Central memory CD4-positive, alpha-beta T cell (primary cell): ENCODE measurements around the gene MAEA.
A peak's percentile ranks its signal among the peaks of the same experiment; 100 is the strongest.

Experiments used
- DNase-seq: peaks from one replicate; pipeline ENCODE4 v3.0.0; 2022

MAEA gene

DNA sequence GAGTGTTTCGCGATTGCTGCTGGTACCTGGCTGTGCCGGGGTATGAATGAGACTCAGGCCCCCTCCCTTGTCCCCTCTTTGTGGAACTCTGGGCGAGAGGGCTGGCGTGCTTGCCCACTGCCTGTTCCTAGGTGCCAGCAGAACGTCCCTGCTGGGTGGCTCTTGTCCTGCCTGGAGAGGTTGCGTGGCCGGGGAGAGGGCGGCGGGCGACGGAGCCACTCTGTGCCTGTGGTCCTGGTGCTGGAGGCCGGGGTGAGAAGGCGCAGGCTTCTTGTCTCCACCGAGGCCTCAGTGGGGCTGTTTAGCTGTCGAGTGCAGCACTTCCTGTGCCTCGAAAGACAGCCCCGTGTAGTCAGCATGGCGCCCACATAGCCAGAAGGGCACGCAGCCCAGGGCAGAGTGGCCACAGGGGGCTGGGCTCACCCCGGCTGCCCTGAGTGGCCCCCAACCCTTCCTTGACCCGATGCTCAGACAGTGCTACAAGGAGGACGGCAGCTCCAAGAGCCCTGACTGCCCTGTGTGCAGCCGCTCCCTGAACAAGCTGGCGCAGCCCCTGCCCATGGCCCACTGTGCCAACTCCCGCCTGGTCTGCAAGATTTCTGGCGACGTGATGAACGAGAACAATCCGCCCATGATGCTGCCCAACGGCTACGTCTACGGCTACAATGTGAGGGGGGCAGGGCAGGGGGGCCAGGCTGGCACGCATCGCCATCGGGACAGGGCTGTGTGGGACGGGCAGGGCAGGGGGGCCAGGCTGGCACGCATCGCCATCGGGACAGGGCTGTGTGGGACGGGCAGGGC, 48.5 kb downstream of the MAEA start:
- DNase-seq: no peak

DNA sequence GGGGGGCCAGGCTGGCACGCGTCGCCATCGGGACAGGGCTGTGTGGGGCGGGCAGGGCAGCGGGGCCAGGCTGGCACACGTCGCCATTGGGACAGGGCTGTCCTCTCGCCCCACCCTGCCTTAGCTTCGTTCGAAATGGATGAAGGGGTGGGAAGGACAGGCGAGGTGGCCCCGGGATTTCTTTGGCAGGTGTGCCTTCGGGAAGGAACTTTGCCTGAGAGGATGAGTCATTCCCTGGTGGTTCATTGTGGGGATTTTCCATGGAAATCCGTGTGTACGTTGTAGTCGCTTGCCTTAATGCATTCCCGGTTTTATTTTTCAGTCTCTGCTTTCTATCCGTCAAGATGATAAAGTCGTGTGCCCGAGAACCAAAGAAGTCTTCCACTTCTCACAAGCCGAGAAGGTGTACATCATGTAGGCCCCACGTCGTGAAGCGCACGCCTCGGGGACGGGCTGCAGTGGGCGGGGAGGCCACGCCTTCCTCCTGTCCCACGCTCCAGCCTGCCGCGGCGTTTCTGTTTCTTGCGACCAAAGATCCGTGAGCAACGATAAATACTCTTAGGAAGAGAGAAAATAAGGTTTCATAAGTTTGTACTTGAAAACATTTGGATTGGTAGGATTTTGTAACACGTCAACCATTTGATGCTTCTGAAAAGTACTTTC, 49.2 kb downstream of the MAEA start:
- DNase-seq: no peak

DNA sequence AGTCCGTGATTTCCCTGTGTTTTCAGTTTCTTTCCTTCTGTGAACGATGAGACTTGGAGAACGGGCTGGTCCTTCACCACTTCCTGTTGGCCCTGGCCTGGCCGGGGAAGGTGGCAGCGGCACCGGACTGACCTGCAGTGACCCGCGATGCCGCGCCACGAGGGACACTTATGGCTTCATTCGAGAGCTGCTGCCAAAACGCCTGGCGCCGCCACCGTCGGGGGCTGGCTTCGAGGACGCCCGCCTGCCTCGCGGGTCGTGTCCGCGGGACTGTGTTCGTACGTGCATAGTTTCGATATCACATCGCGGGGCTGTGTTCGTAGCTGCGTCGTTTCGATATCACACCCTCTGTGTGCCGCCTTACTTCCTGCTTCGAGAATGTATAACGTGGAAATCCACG, 49.8 kb downstream of the MAEA start:
- DNase-seq: no peak

DNA sequence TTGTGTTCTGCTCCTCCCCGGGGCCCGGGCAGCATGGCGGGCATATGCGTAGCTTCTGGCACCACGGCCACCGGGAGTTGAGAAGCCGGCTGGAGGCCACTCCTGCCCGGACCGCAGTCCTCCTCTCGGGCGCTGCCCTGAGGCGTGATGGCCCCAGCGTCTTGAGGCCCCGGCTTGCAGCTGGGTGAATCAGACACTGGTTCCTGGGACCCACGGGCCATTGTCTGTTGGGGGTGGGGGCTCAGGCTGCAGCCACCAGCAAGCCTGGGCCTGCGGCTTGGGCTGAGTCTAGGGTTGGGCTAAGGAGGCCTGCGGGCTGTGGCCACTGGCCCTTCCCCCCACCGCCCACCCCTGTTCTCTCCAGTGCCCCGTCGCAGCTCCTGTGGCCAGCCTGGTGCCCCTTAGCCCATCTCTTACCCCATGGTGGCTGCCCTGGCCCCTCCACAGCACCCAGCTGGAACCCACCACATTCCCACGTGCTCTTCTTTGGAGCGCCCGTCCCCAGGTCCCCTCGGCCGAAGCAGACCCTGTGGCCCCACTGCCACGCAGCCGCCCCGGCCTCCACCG, 50.6 kb downstream of the MAEA start:
- DNase-seq: no peak

DNA sequence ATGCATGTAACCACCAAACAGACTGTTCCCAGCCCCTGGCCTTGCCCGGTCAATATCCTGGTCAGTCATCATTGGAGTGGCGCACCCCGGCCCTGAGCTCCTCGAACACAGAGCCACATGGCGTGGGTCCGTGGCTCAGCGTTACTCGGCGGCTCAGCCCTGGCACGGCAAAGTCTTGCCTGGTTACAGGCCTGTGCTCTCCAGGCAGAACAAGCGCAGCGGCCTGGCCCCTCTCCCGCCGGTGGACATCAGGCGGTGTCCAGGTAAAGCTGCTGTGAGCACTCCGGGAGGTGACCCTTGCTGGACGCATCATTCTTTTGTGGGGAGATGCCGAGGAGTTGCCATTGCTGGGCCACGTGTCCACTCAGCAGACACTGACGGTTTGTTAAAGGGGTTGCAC, 51.2 kb downstream of the MAEA start:
- DNase-seq: no peak

DNA sequence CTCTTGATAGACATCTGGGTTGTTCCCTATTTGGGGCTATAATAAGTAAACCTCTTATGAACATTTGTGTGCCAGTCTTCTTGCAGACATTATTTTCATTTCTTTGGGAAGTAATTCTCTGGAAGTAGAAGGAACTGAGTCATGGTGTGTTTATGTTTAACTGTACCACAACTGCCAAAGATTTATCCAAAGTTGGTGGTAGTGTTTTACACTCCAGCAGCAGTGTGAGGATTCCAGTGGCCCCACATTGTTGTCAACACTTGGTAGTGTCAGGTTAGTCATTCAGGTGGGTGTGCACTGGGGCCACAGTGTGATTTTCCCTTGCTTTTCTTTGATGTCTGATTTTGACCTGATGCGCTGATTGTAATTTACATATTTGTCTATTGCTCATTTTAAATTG, 52.3 kb downstream of the MAEA start:
- no peak for DNase-seq

DNA sequence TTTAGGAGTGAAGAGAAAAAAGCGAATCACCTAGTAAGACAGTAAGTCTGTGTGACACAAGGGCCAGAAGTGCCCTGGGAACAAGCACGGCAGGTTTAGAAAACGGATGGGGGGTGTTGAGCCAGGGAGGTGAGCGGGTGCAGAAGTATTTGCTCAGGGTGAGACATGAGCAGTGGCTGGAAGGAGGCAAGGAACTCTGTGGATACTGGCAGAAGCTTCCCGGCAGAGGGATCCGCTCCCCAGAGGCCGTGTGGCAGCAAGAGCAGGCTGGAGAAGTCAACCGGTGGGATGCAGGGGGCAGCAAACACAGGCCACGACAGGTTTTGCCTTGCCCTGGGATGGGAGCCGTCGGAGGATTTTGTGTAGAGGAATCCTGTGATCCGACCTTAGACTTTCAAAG, 55.0 kb downstream of the MAEA start:
- no peak for DNase-seq

DNA sequence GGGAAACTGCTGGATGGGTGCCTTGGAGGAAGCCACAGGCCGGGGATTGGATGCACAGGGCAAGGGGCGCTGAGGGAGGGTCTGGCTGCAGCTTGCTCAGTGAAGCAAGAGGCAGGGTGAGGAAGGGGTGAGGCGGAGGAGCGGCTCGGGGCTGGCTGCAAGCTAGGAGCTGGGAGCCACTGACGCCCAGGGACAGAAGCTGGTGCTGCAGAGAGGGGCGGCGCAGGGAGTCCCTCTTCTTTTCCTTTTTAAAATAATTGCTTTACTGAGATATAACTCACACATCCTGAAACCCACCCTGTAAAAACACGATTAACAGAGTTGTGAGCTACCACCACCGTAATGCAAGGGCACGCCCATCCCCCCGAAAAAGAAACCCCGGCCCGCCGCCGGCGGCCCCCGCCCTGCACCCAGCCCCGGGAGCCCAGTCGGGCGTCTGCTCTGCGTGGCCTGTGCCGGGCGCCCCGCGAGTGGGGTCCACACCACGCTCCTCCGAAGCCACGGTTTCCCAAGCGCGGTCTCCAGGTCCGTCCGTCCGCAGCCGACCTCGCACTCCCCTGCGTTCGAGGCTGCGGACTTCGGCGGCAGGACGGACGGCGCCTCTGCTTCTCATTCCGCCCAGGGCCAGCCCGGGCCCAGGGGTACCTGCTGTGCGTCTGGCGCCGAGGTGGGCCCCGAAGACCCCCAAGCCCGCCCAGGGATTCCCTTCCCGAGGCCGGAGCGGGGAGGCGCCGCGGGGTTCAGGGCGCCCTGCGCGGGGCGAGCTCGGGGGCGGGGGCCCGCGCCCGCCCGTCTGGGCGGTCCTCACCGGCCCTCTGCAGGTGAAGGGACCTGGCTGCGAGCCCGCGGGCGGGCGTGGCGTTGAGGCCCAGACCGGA, 56.5 kb downstream of the MAEA start:
- peak; percentile 50 for DNase-seq

DNA sequence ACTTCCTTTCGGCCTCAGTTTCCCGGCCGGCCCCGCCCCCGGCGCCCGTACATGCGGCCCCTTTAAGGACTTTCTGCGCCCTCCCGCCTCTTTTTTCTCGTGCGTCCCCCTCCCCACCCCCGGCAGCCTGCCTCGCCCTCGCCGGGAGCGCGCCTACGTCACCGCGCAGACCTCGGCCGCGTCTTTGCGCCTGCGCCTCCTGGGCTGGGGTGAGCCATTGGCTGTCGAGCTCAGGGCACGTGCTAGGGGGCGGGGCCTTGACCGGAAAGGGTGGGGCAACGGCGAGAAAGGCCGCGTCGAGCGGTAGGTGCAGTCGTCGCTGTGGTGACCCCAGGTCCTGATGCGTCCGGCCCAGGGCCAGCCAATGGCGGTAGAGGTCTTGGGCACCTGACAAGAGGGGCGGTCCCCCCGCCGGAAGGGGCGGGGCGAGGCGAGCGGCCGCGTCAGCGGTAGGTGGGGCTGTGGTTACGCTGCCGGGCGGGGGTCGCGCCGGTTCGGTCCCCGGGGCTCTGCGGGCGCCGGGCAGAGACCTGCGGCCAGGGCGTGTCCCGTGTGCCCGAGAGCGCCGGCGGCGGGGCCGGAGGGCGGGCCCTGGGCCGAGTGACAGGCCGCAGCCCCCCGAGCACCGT, 57.2 kb downstream of the MAEA start, which contains the start of gene UVSSA:
TSS of gene UVSSA (plus strand) at position 428 of the 629 bp plus-strand sequence. CDS start 884 bp downstream, outside the sequence.
- DNase-seq: peak; percentile 100

DNA sequence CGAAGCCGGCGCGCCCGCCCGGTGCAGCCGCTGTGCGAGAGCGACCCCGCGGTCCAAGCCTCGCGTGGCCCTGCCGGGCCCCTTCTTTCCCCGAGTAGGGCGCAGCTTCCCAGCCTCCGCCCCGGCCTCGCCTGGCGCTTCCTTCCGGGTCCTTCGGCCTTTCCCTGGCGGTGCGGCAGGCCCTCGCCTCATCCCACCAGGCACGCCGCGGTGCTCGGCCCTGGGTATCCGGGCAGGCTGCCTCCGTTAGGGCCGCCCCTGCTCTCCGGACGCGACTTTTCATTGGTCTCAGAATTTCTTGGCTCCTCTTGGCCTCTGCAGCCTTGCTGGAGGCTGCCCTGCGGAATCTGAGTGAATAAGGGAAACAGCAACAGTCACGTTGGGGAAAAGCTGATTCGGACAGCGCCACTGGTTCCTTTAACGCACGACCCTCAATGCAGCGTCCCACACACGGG, 57.7 kb downstream of the MAEA start:
- DNase-seq: no peak

DNA sequence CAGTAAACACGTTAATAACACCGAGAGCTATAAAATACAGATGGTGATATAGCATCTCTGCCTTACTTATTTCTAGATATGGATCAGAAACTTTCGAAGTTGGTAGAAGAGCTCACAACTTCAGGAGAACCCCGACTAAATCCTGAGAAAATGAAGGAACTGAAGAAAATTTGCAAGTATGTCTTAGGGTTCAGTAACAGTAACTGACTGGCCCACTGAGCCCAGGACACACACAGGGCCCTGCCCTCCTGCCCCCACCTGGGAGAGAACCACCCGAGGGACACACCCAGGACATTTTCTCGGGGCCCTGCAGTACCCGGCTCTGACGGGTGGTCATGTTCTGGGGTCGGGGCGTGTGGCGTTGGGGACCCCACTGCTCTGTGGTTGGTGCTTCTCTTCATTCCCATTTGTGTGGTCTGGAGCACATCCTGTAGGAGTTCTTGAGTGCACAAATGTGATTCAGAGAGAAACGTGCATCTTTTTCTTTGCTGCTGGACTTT, 58.4 kb downstream of the MAEA start:
- no peak for DNase-seq

DNA sequence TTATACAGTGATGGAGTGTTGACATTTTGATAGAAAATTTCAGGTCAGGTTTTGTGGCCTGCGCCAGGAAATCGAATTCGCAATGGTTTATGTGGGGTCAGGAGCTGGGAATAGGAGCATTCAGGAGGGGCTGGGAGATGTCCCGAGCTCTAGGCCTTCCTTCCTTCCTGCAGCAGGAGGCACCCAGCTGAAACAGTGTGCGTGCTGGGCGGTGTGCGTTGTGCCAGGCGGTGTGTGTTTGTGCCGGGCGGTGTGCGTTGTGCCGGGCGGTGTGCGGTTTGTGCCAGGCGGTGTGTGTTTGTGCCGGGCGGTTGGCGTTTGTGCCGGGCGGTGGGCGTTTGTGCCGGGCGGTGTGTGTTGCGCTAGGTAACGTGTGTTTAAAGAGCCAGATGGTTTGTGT, 59.1 kb downstream of the MAEA start:
- DNase-seq: no peak

DNA sequence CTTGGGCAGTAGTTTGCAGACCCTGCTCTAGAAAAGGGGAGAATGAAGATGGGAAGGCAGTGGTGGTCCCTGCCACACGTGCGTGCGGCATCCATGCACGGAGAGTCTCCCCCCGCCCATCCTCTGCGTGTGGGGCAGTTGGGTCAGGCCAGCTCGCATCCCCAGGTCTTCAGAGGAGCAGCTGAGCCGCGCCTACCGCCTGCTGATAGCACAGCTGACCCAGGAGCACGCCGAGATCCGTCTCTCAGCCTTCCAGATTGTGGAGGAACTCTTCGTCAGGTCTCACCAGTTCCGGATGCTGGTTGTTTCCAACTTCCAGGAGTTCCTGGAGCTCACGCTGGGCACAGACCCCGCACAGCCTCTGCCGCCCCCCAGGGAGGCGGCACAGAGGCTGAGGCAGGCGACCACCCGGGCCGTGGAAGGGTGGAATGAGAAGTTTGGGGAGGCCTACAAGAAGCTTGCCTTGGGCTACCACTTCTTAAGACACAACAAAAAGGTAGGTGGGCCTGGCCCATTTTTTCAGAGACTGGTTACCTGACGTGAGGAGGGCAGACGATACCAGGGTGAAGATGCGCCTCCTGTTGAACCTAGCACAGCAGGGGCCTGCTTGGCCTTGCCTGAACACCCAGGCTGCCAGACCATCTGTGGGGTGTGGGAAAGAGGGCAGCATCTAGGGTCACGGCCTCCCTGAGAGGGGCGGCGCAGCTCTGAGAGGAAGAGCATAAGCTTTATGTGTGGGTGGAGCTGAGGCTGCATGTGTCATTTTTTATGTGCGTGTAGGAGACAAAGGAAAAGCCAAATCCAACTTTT, 59.9 kb downstream of the MAEA start:
- DNase-seq: no peak

DNA sequence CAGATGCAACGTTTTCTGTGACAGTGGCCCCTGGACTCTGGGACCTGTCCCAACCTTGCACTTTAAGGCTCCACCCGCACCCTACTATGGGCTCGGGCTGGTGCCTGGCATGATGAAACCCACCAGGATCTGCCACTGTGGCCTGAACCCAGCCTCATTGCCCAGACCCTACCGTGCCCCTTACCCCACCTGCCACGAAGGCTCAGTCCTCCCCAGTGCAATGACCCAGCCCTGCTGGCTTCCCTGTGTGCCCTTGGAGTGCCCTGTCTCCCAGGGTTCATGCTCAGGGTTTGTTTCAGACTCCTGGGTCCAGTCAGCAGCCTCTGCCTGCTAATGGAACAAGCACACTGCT, 60.5 kb downstream of the MAEA start:
- DNase-seq: no peak

DNA sequence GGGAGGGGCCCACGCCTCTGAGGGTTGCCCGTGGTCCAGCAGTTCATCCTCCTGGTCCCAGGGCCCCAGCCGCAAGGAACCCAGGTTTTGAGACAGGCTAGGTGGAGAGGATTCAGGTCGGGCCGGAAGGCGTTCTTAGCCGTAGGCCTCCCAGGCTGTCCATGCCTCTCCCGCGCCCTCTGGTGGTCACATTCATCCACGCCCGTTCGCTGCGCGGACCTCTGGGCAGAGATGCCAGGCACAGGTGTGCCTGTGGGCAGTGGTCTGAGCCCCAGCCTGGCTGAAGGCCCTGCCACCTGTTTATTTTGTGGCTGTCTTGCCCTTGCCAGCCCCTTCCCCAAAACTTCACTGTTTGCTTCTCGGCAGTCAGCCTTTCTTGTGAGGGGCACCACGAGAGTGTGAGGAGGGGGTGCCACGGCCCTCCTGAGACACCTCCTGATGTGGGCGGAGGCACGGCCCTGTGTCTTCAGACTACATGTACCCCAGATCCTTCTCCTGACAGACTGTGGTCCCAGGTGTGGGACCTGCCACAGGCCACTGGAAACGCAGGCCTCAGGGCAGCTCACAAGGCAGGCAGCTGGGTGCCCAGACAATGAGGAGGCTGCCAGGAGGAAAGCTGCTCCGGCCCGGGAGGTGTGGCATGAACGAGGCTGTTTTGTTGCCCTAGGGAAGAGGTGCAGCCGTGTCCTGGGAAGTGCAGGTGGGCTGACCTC, 62.3 kb downstream of the MAEA start:
- DNase-seq: peak; percentile 80

DNA sequence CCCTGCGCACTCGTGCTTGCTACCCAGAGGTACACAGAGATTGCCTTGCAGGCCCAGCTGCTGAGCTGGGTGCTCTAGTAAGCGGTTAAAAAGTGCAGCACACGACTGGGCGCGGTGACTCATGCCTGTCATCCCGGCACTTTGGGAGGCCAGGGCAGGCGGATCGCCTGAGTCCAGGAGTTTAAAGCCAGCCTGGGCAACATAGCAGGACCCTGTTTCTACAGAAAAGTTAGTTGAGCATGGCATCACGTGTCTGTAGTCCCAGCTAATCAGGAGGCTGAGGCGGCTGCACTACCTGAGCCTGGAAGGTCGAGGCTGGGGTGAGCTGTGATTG, 62.8 kb downstream of the MAEA start:
- no peak for DNase-seq

DNA sequence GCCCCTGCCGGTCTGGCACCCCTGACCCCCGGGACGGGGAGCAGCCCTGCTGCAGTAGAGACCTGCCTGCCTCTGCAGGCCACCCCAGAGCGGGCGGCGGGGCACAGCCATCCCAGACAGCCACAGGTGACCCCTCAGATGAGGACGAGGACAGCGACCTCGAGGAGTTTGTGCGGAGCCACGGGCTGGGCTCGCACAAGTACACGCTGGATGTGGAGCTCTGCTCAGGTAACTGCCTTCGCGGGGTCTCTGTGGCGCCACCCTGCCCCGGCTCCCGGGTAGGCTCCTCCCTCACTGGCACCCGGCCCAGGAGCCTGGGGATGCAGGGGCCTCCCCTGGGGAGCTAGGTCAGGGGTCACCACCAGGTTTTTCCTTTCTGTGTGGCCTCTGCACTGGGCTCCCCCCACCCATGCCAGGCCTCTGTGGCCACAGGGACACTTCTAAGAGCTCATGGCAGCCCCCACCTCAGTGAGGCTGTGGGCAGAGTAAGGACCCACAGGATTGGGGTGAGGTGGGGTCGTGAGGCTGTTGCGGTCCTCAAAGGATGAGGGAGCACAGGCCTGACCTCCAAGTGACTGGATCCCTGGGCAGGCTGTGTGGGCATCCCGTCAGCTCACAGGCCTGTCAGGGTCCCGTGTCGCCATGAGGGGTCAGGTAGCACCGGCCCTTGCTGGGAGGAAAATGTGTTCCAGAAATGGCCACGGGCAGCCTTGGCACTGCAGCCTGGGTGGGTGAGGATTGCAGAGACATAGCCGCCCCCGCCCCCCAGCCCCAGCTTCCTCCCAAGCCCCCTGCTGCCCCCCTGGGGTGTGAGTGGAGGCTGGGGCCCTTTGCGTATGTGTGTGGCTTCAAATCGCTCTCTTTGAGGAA, 63.7 kb downstream of the MAEA start:
- DNase-seq: no peak

DNA sequence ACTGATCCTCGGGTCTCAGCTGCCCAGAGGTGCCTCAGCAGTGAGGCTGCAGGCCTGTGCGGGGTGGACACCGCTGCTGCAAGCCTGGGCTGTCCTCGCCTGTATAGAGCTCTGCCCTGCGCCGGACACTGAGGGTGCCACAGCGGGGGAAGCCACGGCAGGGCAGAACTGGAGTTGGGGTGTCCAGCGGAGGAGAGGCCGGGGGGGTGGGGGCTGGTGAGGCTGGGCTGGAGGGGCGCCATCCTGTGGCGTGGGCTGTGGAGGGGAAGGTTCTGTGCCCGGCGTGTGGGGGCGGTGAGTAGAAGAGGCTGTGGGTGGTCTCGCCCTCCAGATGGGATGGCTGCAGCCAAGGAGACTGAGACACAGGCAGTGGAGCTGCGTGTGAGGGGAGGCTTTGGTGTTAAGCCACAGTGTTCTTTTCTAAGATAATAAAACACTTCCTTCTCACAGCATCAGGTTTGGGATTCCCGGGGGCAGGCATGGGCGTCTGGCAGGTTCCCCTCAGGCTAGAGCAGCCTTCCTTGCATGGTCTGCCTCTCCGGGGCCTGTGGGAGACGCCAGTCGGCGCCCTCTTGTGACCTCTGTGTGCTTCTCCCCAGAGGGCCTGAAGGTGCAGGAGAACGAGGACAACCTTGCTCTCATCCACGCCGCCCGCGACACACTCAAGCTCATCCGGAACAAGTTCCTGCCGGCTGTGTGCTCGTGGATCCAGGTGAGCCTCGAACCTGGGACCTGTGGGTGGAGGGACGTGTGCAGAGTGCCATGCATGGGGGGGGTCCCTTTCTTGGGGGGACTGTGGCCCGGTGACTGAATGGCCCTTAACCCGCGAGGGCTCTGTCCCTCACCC, 64.7 kb downstream of the MAEA start:
- DNase-seq: no peak

DNA sequence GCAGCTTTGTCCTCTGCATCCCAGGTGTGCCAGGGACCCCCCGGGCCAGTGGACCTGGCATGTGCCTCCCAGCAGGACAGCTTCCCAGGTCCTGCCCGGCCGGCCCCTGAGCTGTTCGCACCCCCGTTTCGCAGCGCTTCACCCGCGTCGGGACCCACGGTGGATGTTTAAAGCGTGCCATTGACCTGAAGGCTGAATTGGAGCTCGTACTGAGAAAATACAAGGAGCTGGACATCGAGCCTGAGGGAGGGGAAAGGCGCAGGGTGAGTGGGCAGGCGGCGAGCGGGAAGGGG, 65.2 kb downstream of the MAEA start:
- no peak for DNase-seq
